Central memory CD8-positive, alpha-beta T cell (primary cell): ENCODE measurements around the gene C17orf113.

ENCODE experiments used
- ATAC-seq: fragments of 150-1000 bp; cut with Tn5 transposase; replicated peaks from 2 replicates; pipeline ENCODE4 v1.10.0; 2022; ENCODE audit warnings: mild to moderate bottlenecking, moderate FRiP score, moderate number of reproducible peaks; ENCODE audit not compliant: poor library complexity, severe bottlenecking; ENCODE audit errors: extremely low read depth
- DNase-seq, 2 donors: peaks; one replicate each; pipeline ENCODE4 v3.0.0; 2021; ENCODE audit warnings: low spot score in 2 of 2
- H3K27ac Mint-ChIP-seq: one replicate; pipeline ENCODE4 v1.8.0; 2022; ENCODE audit warnings: low read depth, mild to moderate bottlenecking, moderate library complexity, mixed read lengths
- H3K27me3 Mint-ChIP-seq: one replicate; pipeline ENCODE4 v1.8.0; 2022; ENCODE audit warnings: mixed read lengths
- H3K36me3 Mint-ChIP-seq: one replicate; pipeline ENCODE4 v1.8.0; 2022; ENCODE audit warnings: mild to moderate bottlenecking, moderate library complexity, mixed read lengths; ENCODE audit not compliant: insufficient read depth
- H3K4me1 Mint-ChIP-seq: one replicate; pipeline ENCODE4 v1.8.0; 2022; ENCODE audit warnings: mixed read lengths
- H3K4me3 Mint-ChIP-seq: one replicate; pipeline ENCODE4 v1.8.0; 2022; ENCODE audit warnings: mild to moderate bottlenecking, moderate library complexity, mixed read lengths
- H3K9me3 Mint-ChIP-seq: one replicate; pipeline ENCODE4 v1.8.0; 2022; ENCODE audit warnings: mixed read lengths

C17orf113 gene

GRCh38 chr17:42061646-42062487, 11.5 kb upstream of the C17orf113 start:
- no peak overlapping the region for H3K27ac Mint-ChIP-seq
- DNase-seq (no peak), ATAC-seq (no peak)
- H3K4me3 Mint-ChIP-seq = no peak overlapping the region
- peaks cover 27% of the 10 kb centered on the region for H3K27me3 Mint-ChIP-seq
- H3K9me3 Mint-ChIP-seq = no peaks in the 10 kb centered on the region
- H3K4me1 Mint-ChIP-seq = peaks cover 6% of the 10 kb centered on the region
- peaks cover 3% of the 10 kb centered on the region for H3K36me3 Mint-ChIP-seq

- DNase-seq (no peak), ATAC-seq (no peak)
- Mint-ChIP-seq H3K4me1 (peaks cover 6% of the 10 kb centered on the region), H3K4me3 (no peak overlapping the region), H3K27ac (no peak overlapping the region), H3K36me3 (peaks cover 3% of the 10 kb centered on the region), H3K27me3 (peaks cover 38% of the 10 kb centered on the region), H3K9me3 (no peaks in the 10 kb centered on the region)
These were observed 9.8 kb upstream of the C17orf113 start for GRCh38 chr17:42060231-42060630.

- peaks cover 42% of the 10 kb centered on the region for H3K27me3 Mint-ChIP-seq
- peaks cover 6% of the 10 kb centered on the region for H3K4me1 Mint-ChIP-seq
- ATAC-seq (no peak), DNase-seq (no peak)
- peaks cover 3% of the 10 kb centered on the region for H3K36me3 Mint-ChIP-seq
- H3K27ac Mint-ChIP-seq = no peak overlapping the region
- H3K4me3 Mint-ChIP-seq = no peak overlapping the region
- no peaks in the 10 kb centered on the region for H3K9me3 Mint-ChIP-seq
These were observed 9.4 kb upstream of the C17orf113 start for GRCh38 chr17:42059815-42060214.

- no peak for DNase-seq
- H3K27me3 Mint-ChIP-seq = peaks cover 45% of the 10 kb centered on the region
- no peaks in the 10 kb centered on the region for H3K9me3 Mint-ChIP-seq
- H3K36me3 Mint-ChIP-seq = no peaks in the 10 kb centered on the region
- ATAC-seq = no peak
- no peak overlapping the region for H3K4me3 Mint-ChIP-seq
- H3K4me1 Mint-ChIP-seq = no peaks in the 10 kb centered on the region
- H3K27ac Mint-ChIP-seq = no peak overlapping the region
These were observed 7.7 kb upstream of the C17orf113 start for GRCh38 chr17:42058063-42058462.

- H3K4me1 Mint-ChIP-seq = no peaks in the 10 kb centered on the region
- no peak for ATAC-seq
- no peak overlapping the region for H3K4me3 Mint-ChIP-seq
- peaks cover 47% of the 10 kb centered on the region for H3K27me3 Mint-ChIP-seq
- no peaks in the 10 kb centered on the region for H3K9me3 Mint-ChIP-seq
- H3K36me3 Mint-ChIP-seq = no peaks in the 10 kb centered on the region
- DNase-seq = no peak
- no peak overlapping the region for H3K27ac Mint-ChIP-seq
These were observed 6.2 kb upstream of the C17orf113 start for GRCh38 chr17:42056635-42057034.

- ATAC-seq = no peak
- peaks cover 8% of the 10 kb centered on the region for H3K4me1 Mint-ChIP-seq
These were observed 5.1 kb upstream of the C17orf113 start for GRCh38 chr17:42055496-42055895.

GRCh38 chr17:42055027-42055426, 4.6 kb upstream of the C17orf113 start:
- ATAC-seq = no peak
- Mint-ChIP-seq H3K36me3 (no peaks in the 10 kb centered on the region), H3K4me1 (peaks cover 8% of the 10 kb centered on the region), H3K27ac (no peak overlapping the region), H3K9me3 (no peaks in the 10 kb centered on the region), H3K4me3 (no peak overlapping the region), H3K27me3 (peaks cover 58% of the 10 kb centered on the region)
- DNase-seq = no peak

More at GRCh38 chr17:42055496-42055895, 5.1 kb upstream of the C17orf113 start:
- H3K9me3 Mint-ChIP-seq = no peaks in the 10 kb centered on the region
- DNase-seq = no peak
- H3K27me3 Mint-ChIP-seq = peaks cover 58% of the 10 kb centered on the region
- H3K36me3 Mint-ChIP-seq = no peaks in the 10 kb centered on the region
- H3K27ac Mint-ChIP-seq = no peak overlapping the region
- H3K4me3 Mint-ChIP-seq = no peak overlapping the region

- no peak overlapping the region for H3K4me3 Mint-ChIP-seq
- H3K9me3 Mint-ChIP-seq = no peaks in the 10 kb centered on the region
- peaks cover 65% of the 10 kb centered on the region for H3K27me3 Mint-ChIP-seq
- H3K27ac Mint-ChIP-seq = no peak overlapping the region
- ATAC-seq (no peak), DNase-seq (no peak)
- no peaks in the 10 kb centered on the region for H3K36me3 Mint-ChIP-seq
- H3K4me1 Mint-ChIP-seq = peaks cover 8% of the 10 kb centered on the region
These were observed 3.5 kb upstream of the C17orf113 start for GRCh38 chr17:42053731-42054500.

- no peaks in the 10 kb centered on the region for H3K9me3 Mint-ChIP-seq
- ATAC-seq (no peak), DNase-seq (no peak)
- H3K4me3 Mint-ChIP-seq = no peak overlapping the region
- peaks cover 8% of the 10 kb centered on the region for H3K4me1 Mint-ChIP-seq
- H3K36me3 Mint-ChIP-seq = no peaks in the 10 kb centered on the region
- H3K27me3 Mint-ChIP-seq = peaks cover 75% of the 10 kb centered on the region
- no peak overlapping the region for H3K27ac Mint-ChIP-seq
These were observed 2.0 kb upstream of the C17orf113 start for GRCh38 chr17:42052346-42052877.

GRCh38 chr17:42051645-42052044, 1.2 kb upstream of the C17orf113 start:
- Mint-ChIP-seq H3K9me3 (no peaks in the 10 kb centered on the region), H3K27me3 (peaks cover 75% of the 10 kb centered on the region), H3K27ac (no peak overlapping the region), H3K4me3 (peak overlapping the region; percentile 75), H3K4me1 (peaks cover 8% of the 10 kb centered on the region), H3K36me3 (no peaks in the 10 kb centered on the region)
- ATAC-seq = no peak
- DNase-seq = no peak

GRCh38 chr17:42051013-42051400, 606 bp upstream of the C17orf113 start:
- peaks cover 8% of the 10 kb centered on the region for H3K4me1 Mint-ChIP-seq
- H3K4me3 Mint-ChIP-seq = peak overlapping the region; percentile 75
- no peak overlapping the region for H3K27ac Mint-ChIP-seq
- ATAC-seq (no peak), DNase-seq (no peak)
- H3K27me3 Mint-ChIP-seq = peaks cover 72% of the 10 kb centered on the region
- H3K36me3 Mint-ChIP-seq = no peaks in the 10 kb centered on the region
- H3K9me3 Mint-ChIP-seq = no peaks in the 10 kb centered on the region

- no peaks in the 10 kb centered on the region for H3K36me3 Mint-ChIP-seq
- H3K4me3 Mint-ChIP-seq = peak overlapping the region; percentile 75
- no peak for DNase-seq
- H3K9me3 Mint-ChIP-seq = no peaks in the 10 kb centered on the region
- peaks cover 61% of the 10 kb centered on the region for H3K27me3 Mint-ChIP-seq
- H3K27ac Mint-ChIP-seq = no peak overlapping the region
- peaks cover 8% of the 10 kb centered on the region for H3K4me1 Mint-ChIP-seq
- ATAC-seq = no peak
These were observed 488 bp downstream of the C17orf113 start for GRCh38 chr17:42049834-42050392.
